Central memory CD8-positive, alpha-beta T cell (primary cell): ENCODE measurements around the gene H6PD.

Experiments
- ATAC-seq: fragments of 150-1000 bp; cut with Tn5 transposase; replicated peaks from 2 replicates; pipeline ENCODE4 v1.10.0; 2022; ENCODE audit warnings: mild to moderate bottlenecking, moderate FRiP score, moderate number of reproducible peaks; ENCODE audit not compliant: poor library complexity, severe bottlenecking; ENCODE audit errors: extremely low read depth
- DNase-seq, 2 donors: peaks; one replicate each; pipeline ENCODE4 v3.0.0; 2021; ENCODE audit warnings: low spot score in 2 of 2
- H3K27ac Mint-ChIP-seq: one replicate; pipeline ENCODE4 v1.8.0; 2022; ENCODE audit warnings: low read depth, mild to moderate bottlenecking, moderate library complexity, mixed read lengths
- H3K27me3 Mint-ChIP-seq: one replicate; pipeline ENCODE4 v1.8.0; 2022; ENCODE audit warnings: mixed read lengths
- H3K36me3 Mint-ChIP-seq: one replicate; pipeline ENCODE4 v1.8.0; 2022; ENCODE audit warnings: mild to moderate bottlenecking, moderate library complexity, mixed read lengths; ENCODE audit not compliant: insufficient read depth
- H3K4me1 Mint-ChIP-seq: one replicate; pipeline ENCODE4 v1.8.0; 2022; ENCODE audit warnings: mixed read lengths
- H3K4me3 Mint-ChIP-seq: one replicate; pipeline ENCODE4 v1.8.0; 2022; ENCODE audit warnings: mild to moderate bottlenecking, moderate library complexity, mixed read lengths
- H3K9me3 Mint-ChIP-seq: one replicate; pipeline ENCODE4 v1.8.0; 2022; ENCODE audit warnings: mixed read lengths

Gene H6PD

GRCh38 chr1:9258629-9259028 is 24.1 kb downstream of the H6PD start:
- no peaks in the 10 kb centered on the region for H3K9me3 Mint-ChIP-seq
- H3K4me1 Mint-ChIP-seq: peaks cover 56% of the 10 kb centered on the region
- no peak for DNase-seq
- H3K36me3 Mint-ChIP-seq: peaks cover 9% of the 10 kb centered on the region
- no peaks in the 10 kb centered on the region for H3K27me3 Mint-ChIP-seq
- H3K4me3 Mint-ChIP-seq: no peak overlapping the region
- ATAC-seq: no peak
- no peak overlapping the region for H3K27ac Mint-ChIP-seq

DNA sequence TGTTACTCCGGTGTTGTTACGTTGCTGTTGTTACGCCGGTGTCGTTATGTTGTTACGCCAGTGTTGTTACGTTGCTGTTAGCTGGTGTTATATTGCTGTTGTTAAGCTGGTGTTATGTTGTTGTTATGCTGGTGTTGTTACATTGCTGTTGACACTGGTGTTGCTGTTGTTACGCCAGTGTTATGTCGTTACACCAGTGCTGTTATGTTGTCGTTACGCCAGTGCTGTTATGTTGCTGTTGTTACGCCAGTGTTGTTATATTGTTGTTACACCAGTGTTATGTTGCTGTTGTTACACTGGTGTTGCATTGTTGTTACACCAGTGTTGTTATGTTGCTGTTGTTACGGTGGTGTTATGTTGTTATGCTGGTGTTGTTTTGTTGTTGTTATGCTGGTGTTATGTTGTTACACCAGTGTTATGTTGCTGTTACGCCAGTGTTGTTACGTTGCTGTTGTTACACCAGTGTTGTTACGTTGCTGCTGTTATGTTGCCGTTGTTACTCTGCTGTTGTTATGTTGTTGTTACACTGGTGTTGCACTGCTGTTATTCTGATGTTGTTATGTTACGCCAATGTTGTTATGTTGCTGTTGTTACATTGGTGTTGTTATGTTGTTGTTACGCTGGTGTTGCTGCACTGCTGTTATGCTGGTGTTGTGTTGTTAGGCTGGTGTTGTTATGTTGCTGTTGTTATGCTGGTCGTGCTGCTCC is 25.6 kb downstream of the H6PD start:
- no peak for DNase-seq
- no peak for ATAC-seq
- H3K9me3 Mint-ChIP-seq: no peaks in the 10 kb centered on the region
- H3K4me3 Mint-ChIP-seq: no peak overlapping the region
- peaks cover 12% of the 10 kb centered on the region for H3K36me3 Mint-ChIP-seq
- H3K27me3 Mint-ChIP-seq: no peaks in the 10 kb centered on the region
- H3K27ac Mint-ChIP-seq: no peak overlapping the region
- peaks cover 42% of the 10 kb centered on the region for H3K4me1 Mint-ChIP-seq

DNA sequence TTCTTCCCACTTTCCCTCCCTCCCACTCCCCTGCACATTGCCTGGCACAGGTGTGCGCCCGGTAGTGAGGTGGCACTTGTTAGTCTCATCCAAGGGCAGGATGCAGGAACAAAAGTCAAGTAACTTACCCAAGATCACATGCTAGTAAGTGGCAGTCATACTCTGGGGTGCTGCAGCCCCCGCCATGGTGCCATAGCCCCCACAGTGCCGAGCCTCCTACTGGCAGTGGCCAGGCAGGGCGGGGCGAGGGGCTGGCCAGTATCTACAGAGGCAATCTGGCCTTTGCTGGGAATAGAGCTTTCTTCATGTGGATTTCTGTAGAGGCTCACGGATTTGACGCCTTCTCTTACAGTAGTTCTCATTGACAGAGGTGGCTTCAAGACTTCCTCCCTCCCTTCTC is 26.9 kb downstream of the H6PD start:
- ATAC-seq (no peak), DNase-seq (no peak)
- Mint-ChIP-seq H3K27ac (peak overlapping the region; percentile 76), H3K27me3 (no peaks in the 10 kb centered on the region), H3K4me3 (no peak overlapping the region), H3K4me1 (peaks cover 42% of the 10 kb centered on the region), H3K9me3 (no peaks in the 10 kb centered on the region), H3K36me3 (peaks cover 11% of the 10 kb centered on the region)

DNA sequence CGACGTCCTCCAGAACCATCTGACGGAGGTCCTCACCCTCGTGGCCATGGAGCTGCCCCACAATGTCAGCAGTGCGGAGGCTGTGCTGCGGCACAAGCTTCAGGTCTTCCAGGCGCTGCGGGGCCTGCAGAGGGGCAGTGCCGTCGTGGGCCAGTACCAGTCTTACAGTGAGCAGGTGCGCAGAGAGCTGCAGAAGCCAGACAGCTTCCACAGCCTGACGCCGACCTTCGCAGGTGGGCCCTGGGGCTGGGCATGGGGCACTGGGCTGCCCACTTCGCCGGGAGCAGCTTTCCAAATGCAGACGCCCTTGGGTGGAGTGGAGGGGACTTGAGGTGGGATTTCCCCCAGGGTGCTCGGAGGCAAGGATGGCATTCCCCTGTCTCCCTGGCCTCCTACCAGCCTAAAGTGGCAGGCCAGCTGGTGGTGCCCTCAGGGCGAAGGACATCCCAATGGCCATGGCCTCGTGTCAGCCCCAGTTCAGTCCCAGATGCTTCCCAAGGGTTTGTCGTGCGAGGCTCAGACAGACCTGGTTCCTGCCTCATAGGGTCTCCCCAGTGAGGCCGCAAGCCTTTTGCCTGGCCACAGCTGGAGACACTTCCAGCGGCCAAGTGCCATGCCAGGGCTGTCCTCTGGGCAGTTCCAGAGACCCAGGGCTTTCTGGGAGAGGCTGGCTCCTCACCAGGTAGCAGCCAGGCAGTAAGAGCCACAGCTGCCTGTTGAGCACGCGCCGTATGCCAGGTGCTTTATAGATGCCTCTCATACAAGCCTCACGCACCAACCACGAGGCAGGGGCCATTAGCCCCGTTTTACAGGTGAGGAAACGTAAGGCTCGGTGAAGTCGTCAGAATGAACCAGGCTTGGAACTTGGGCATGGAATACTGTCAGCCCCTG is 27.8 kb downstream of the H6PD start:
- peak overlapping the region; percentile 76 for H3K27ac Mint-ChIP-seq
- H3K4me1 Mint-ChIP-seq: peaks cover 41% of the 10 kb centered on the region
- DNase-seq (no peak), ATAC-seq (no peak)
- H3K4me3 Mint-ChIP-seq: no peak overlapping the region
- no peaks in the 10 kb centered on the region for H3K9me3 Mint-ChIP-seq
- H3K27me3 Mint-ChIP-seq: no peaks in the 10 kb centered on the region
- H3K36me3 Mint-ChIP-seq: peaks cover 12% of the 10 kb centered on the region

GRCh38 chr1:9263276-9263855 is 28.8 kb downstream of the H6PD start:
- peaks cover 10% of the 10 kb centered on the region for H3K36me3 Mint-ChIP-seq
- no peak overlapping the region for H3K4me3 Mint-ChIP-seq
- no peaks in the 10 kb centered on the region for H3K27me3 Mint-ChIP-seq

DNA sequence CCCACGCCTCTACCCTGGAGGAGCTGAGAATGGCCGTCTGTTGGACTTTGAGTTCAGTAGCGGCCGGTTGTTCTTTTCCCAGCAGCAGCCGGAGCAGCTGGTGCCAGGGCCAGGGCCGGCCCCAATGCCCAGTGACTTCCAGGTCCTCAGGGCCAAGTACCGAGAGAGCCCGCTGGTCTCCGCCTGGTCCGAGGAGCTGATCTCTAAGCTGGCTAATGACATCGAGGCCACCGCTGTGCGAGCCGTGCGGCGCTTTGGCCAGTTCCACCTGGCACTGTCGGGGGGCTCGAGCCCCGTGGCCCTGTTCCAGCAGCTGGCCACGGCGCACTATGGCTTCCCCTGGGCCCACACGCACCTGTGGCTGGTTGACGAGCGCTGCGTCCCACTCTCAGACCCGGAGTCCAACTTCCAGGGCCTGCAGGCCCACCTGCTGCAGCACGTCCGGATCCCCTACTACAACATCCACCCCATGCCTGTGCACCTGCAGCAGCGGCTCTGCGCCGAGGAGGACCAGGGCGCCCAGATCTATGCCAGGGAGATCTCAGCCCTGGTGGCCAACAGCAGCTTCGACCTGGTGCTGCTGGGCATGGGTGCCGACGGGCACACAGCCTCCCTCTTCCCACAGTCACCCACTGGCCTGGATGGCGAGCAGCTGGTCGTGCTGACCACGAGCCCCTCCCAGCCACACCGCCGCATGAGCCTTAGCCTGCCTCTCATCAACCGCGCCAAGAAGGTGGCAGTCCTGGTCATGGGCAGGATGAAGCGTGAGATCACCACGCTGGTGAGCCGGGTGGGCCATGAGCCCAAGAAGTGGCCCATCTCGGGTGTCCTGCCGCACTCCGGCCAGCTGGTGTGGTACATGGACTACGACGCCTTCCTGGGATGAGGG is 29.7 kb downstream of the H6PD start:
- Mint-ChIP-seq H3K9me3 (no peaks in the 10 kb centered on the region), H3K27me3 (no peaks in the 10 kb centered on the region), H3K4me3 (no peak overlapping the region), H3K27ac (no peak overlapping the region), H3K36me3 (peaks cover 10% of the 10 kb centered on the region), H3K4me1 (peaks cover 27% of the 10 kb centered on the region)
- no peak for DNase-seq
- no peak for ATAC-seq

More at GRCh38 chr1:9263276-9263855, 28.8 kb downstream of the H6PD start:
- Mint-ChIP-seq H3K4me1 (peaks cover 33% of the 10 kb centered on the region), H3K27ac (no peak overlapping the region), H3K9me3 (no peaks in the 10 kb centered on the region)
- no peak for DNase-seq
- no peak for ATAC-seq

- H3K36me3 Mint-ChIP-seq: peaks cover 10% of the 10 kb centered on the region
- no peak overlapping the region for H3K4me3 Mint-ChIP-seq
- ATAC-seq (no peak), DNase-seq (no peak)
- no peak overlapping the region for H3K27ac Mint-ChIP-seq
- H3K9me3 Mint-ChIP-seq: no peaks in the 10 kb centered on the region
- H3K4me1 Mint-ChIP-seq: peaks cover 19% of the 10 kb centered on the region
- H3K27me3 Mint-ChIP-seq: no peaks in the 10 kb centered on the region
These were observed 30.5 kb downstream of the H6PD start for GRCh38 chr1:9265037-9265436.

GRCh38 chr1:9265968-9266367 is 31.4 kb downstream of the H6PD start:
- peaks cover 7% of the 10 kb centered on the region for H3K36me3 Mint-ChIP-seq

DNA sequence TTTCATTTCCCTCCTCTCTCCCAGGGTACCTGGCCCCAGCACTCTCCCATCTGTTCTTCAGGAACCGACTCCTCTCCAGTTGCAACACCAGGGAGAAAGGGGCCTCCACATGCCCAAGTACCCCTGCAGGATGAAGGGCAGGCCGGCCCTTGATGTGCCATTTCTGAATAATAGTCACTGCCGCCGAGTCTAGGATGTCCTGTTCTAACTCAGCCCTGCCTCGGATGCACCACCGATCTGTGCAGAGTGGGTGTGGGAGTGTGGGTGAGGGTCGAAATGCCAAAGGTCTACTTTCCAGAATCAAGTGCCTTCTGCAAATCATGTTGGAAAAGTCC is 32.7 kb downstream of the H6PD start:
- Mint-ChIP-seq H3K4me1 (peaks cover 6% of the 10 kb centered on the region), H3K27me3 (no peaks in the 10 kb centered on the region), H3K4me3 (no peak overlapping the region), H3K9me3 (no peaks in the 10 kb centered on the region), H3K36me3 (peaks cover 6% of the 10 kb centered on the region), H3K27ac (no peak overlapping the region)
- ATAC-seq (no peak), DNase-seq (no peak)

More at GRCh38 chr1:9265968-9266367, 31.4 kb downstream of the H6PD start:
- Mint-ChIP-seq H3K4me1 (peaks cover 10% of the 10 kb centered on the region), H3K27ac (no peak overlapping the region), H3K27me3 (no peaks in the 10 kb centered on the region), H3K4me3 (no peak overlapping the region), H3K9me3 (no peaks in the 10 kb centered on the region)
- DNase-seq (no peak), ATAC-seq (no peak)

- Mint-ChIP-seq H3K27me3 (no peaks in the 10 kb centered on the region), H3K27ac (no peak overlapping the region), H3K4me3 (no peak overlapping the region), H3K36me3 (peaks cover 6% of the 10 kb centered on the region), H3K4me1 (peaks cover 6% of the 10 kb centered on the region), H3K9me3 (no peaks in the 10 kb centered on the region)
- ATAC-seq: no peak
- DNase-seq: no peak
These were observed 33.4 kb downstream of the H6PD start for GRCh38 chr1:9267827-9268581.

- no peak overlapping the region for H3K4me3 Mint-ChIP-seq
- H3K36me3 Mint-ChIP-seq: peaks cover 6% of the 10 kb centered on the region
- ATAC-seq: no peak
- H3K27me3 Mint-ChIP-seq: no peaks in the 10 kb centered on the region
- H3K9me3 Mint-ChIP-seq: no peaks in the 10 kb centered on the region
- no peak for DNase-seq
- H3K27ac Mint-ChIP-seq: no peak overlapping the region
- H3K4me1 Mint-ChIP-seq: peaks cover 6% of the 10 kb centered on the region
These were observed 34.5 kb downstream of the H6PD start for GRCh38 chr1:9269078-9269501.
